Suprapubic skin (tissue), 4 donors: ENCODE data around the gene PRKAR2B. TPM values are rescaled to one million over a fixed set of nuclear protein-coding genes. Genes with fewer than 3 reads are reported as not detected.

Experiments
- DNase-seq, 2 donors: peaks; one replicate each; pipeline ENCODE4 v3.0.0-alpha.2; 2019; ENCODE audit warnings: low spot score in 2 of 2
- H3K27ac ChIP-seq: fragments of 200-600 bp; sonication (generic); one replicate; pipeline ENCODE4 v1.5.1; 2019
- H3K27me3 ChIP-seq: fragments of 200-600 bp; sonication (generic); one replicate; pipeline ENCODE4 v1.5.1; 2019
- H3K36me3 ChIP-seq: fragments of 200-600 bp; sonication (generic); one replicate; pipeline ENCODE4 v1.5.1; 2019
- H3K4me1 ChIP-seq: fragments of 200-600 bp; sonication (generic); one replicate; pipeline ENCODE4 v1.5.1; 2019
- H3K4me3 ChIP-seq: fragments of 200-600 bp; sonication (generic); one replicate; pipeline ENCODE4 v1.5.1; 2019; ENCODE audit warnings: mild to moderate bottlenecking
- H3K9me3 ChIP-seq: fragments of 200-600 bp; sonication (generic); one replicate; pipeline ENCODE4 v1.5.1; 2019
- EP300 ChIP-seq: sonication (generic); formaldehyde crosslinking; IDR thresholded peaks from one replicate; pipeline ENCODE4 v1.6.1; 2017; ENCODE audit warnings: antibody characterized with exemption
- POLR2A ChIP-seq, 2 donors: fragments of 450-650 bp; IDR thresholded peaks; one replicate each; pipeline ENCODE4 v1.6.1; 2017; ENCODE audit warnings: antibody characterized with exemption in 2 of 2, mild to moderate bottlenecking in 2 of 2, moderate library complexity in 2 of 2
- POLR2AphosphoS5 ChIP-seq, 3 donors: sonication (generic); formaldehyde crosslinking; IDR thresholded peaks; one replicate each; pipeline ENCODE4 v1.6.1; 2017; ENCODE audit warnings: antibody characterized with exemption in 3 of 3
- WGBS: methylation state at CpG from one replicate; pipeline ENCODE4 v1.1.5; 2018; 5-methylcytosine and 5-hydroxymethylcytosine counted together
- total RNA-seq, 4 donors: library from RNA; depleted of rRNA; stranded (reverse); fragments of >200 nt; gene quantifications; one replicate each; pipeline ENCODE4 v1.1.0, GENCODE V29; 2016
- TF ChIP-seq, protein P1 (sequence below), 2 donors: fragments of 200-600 bp in 1 of 2; fragments of 450-650 bp in 1 of 2; sonication (generic) in 1 of 2; IDR thresholded peaks; one replicate each; pipeline ENCODE4 v1.5.1; 2016 to 2019; ENCODE audit warnings: antibody characterized with exemption in 2 of 2, mild to moderate bottlenecking in 1 of 2, moderate library complexity in 1 of 2

Gene PRKAR2B
- total RNA-seq, 4 donors from 2014 or later, result 4.2 to 10.8 (median 6.2) TPM

GRCh38 chr7:107012691-107013090 lies 31.8 kb upstream of the PRKAR2B start:
- H3K4me1 ChIP-seq, result no peaks in the 10 kb centered on the region
- 76% methylated on average over 6 of the region's 6 CpGs for WGBS

GRCh38 chr7:107014387-107015023 lies 30.0 kb upstream of the PRKAR2B start:
- WGBS, result 18% methylated on average over 7 of the region's 7 CpGs
- no peak for TF ChIP-seq POLR2AphosphoS5 (IDR thresholded peaks at IDR 0.05)
- Histone ChIP-seq H3K27me3 (no peaks in the 10 kb centered on the region), H3K4me3 (no peak overlapping the region), H3K36me3 (no peaks in the 10 kb centered on the region), H3K4me1 (no peaks in the 10 kb centered on the region), H3K27ac (no peak overlapping the region), H3K9me3 (no peaks in the 10 kb centered on the region)
- DNase-seq, result no peak

More at GRCh38 chr7:107012691-107013090, 31.8 kb upstream of the PRKAR2B start:
- no peaks in the 10 kb centered on the region for H3K36me3 ChIP-seq
- H3K4me3 ChIP-seq, result no peak overlapping the region
- no peaks in the 10 kb centered on the region for H3K9me3 ChIP-seq
- no peak overlapping the region for H3K27ac ChIP-seq
- TF ChIP-seq, protein P1, sequence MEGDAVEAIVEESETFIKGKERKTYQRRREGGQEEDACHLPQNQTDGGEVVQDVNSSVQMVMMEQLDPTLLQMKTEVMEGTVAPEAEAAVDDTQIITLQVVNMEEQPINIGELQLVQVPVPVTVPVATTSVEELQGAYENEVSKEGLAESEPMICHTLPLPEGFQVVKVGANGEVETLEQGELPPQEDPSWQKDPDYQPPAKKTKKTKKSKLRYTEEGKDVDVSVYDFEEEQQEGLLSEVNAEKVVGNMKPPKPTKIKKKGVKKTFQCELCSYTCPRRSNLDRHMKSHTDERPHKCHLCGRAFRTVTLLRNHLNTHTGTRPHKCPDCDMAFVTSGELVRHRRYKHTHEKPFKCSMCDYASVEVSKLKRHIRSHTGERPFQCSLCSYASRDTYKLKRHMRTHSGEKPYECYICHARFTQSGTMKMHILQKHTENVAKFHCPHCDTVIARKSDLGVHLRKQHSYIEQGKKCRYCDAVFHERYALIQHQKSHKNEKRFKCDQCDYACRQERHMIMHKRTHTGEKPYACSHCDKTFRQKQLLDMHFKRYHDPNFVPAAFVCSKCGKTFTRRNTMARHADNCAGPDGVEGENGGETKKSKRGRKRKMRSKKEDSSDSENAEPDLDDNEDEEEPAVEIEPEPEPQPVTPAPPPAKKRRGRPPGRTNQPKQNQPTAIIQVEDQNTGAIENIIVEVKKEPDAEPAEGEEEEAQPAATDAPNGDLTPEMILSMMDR (IDR thresholded peaks at IDR 0.05), result no peak
- TF ChIP-seq POLR2A (IDR thresholded peaks at IDR 0.05), result no peak
- DNase-seq, result no peak
- no peaks in the 10 kb centered on the region for H3K27me3 ChIP-seq

DNA sequence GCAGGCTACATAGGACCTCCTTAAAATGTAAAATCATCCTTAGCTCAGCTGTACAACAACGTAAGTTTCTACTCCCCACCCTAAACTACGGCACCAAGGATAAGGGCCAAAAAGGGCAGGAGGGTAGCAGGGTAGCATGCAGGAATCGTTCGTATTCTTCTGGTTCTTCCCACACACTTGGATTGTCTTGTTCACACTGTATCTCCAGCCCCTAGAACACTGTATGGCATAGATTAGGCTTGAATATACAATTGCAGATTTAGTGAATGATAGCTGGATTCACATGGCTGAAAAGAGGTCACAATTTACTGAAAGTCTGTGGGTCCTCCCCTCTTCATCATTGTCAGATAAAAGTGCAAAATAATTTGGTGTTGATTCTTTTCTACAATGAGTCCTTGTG lies 28.2 kb upstream of the PRKAR2B start:
- Histone ChIP-seq H3K9me3 (no peaks in the 10 kb centered on the region), H3K4me3 (no peak overlapping the region), H3K27ac (no peak overlapping the region), H3K4me1 (no peaks in the 10 kb centered on the region), H3K36me3 (no peaks in the 10 kb centered on the region), H3K27me3 (no peaks in the 10 kb centered on the region)
- DNase-seq, result no peak
- TF ChIP-seq POLR2A (IDR thresholded peaks at IDR 0.05) (no peak), EP300 (no peak), POLR2AphosphoS5 (IDR thresholded peaks at IDR 0.05) (no peak)
- TF ChIP-seq, protein P1 (IDR thresholded peaks at IDR 0.05), result no peak
- 78% methylated on average over 4 of the region's 4 CpGs for WGBS

DNA sequence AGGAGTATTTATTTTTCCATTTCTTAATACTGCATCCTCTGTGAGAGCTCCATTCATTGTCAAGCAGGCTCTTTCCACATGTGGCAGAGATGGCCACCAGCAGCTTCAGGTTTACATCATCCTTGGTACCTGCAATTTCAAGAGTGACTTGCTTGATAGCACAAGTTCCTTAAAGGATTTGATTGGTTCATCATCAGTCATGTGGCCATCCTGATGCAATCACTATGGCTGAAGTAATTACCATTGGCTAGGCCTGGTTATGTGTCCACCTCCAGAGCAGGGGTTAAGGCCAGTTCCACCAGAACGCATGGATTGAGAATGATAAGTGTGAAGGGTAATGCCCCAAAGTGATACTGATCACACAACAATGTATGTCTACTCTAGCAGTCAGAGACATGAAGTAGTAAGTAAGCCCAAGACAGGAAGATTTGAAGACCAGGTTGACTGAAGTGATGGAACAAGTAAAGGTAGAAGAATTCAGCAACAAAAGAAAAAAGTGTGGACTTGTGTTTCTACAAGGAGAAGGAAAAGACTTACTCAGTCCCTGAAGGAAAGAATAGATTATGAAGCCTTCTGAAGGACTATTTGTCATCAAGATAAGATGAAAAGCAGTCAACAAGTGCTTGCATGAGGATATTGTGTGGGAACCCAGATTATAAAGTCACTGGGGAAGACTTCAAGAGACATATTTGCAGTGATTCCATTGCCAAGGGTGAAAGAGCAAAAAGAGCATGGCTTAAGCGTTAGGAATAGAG lies 26.4 kb upstream of the PRKAR2B start:
- 74% methylated on average over 2 of the region's 2 CpGs for WGBS
- Histone ChIP-seq H3K4me1 (no peaks in the 10 kb centered on the region), H3K9me3 (no peaks in the 10 kb centered on the region), H3K27me3 (no peaks in the 10 kb centered on the region), H3K36me3 (no peaks in the 10 kb centered on the region), H3K4me3 (no peak overlapping the region), H3K27ac (no peak overlapping the region)
- TF ChIP-seq, protein P1 (IDR thresholded peaks at IDR 0.05), result no peak
- TF ChIP-seq POLR2A (IDR thresholded peaks at IDR 0.05) (no peak), POLR2AphosphoS5 (IDR thresholded peaks at IDR 0.05) (no peak), EP300 (no peak)
- no peak for DNase-seq

DNA sequence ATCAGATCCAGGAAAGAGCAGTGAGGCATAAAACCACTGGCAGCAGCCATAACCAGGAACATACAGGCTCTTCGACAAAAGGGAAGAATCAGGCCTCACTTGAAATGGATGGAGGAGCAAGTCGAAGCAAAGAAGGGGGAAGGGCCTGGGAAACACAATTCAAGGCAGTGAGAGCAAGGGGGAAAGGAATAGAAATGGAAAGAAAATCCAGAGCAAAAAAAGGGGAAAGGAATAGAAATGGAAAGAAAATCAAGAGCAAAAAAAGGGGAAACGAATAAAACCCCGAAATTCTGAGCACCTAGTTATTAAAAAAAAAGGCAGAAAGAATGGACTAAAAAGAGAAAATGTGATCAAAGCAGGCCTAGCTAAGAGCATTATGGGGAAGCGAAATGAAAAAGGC lies 24.1 kb upstream of the PRKAR2B start:
- Histone ChIP-seq H3K36me3 (no peaks in the 10 kb centered on the region), H3K4me3 (no peak overlapping the region), H3K9me3 (no peaks in the 10 kb centered on the region), H3K4me1 (no peaks in the 10 kb centered on the region), H3K27me3 (no peaks in the 10 kb centered on the region), H3K27ac (no peak overlapping the region)
- 81% methylated on average over 5 of the region's 5 CpGs for WGBS
- no peak for TF ChIP-seq EP300
- no peak for TF ChIP-seq POLR2AphosphoS5 (IDR thresholded peaks at IDR 0.05)
- TF ChIP-seq, protein P1 (IDR thresholded peaks at IDR 0.05), result no peak
- TF ChIP-seq POLR2A (IDR thresholded peaks at IDR 0.05), result no peak
- DNase-seq, result no peak
